Endodermal cell (in vitro differentiated cells): Measurements from ENCODE around the gene DCLRE1B. TPM values are rescaled to one million over a fixed set of nuclear protein-coding genes. Genes with fewer than 3 reads are reported as not detected.

Experiments
- DNase-seq: peaks from one replicate; pipeline ENCODE4 v3.0.0-alpha.2; 2017
- H3K27ac ChIP-seq: 2 replicates; pipeline ENCODE4 v1.5.1; 2013; ENCODE audit warnings: mild to moderate bottlenecking, low read depth, low read length, moderate library complexity
- H3K27me3 ChIP-seq: 2 replicates; pipeline ENCODE4 v1.6.1; 2013; ENCODE audit warnings: mild to moderate bottlenecking, low read length, moderate library complexity; ENCODE audit not compliant: insufficient read depth, control insufficient read depth, poor library complexity, severe bottlenecking
- H3K36me3 ChIP-seq: 2 replicates; pipeline ENCODE4 v1.7.0; 2013; ENCODE audit warnings: mild to moderate bottlenecking, low read length, moderate library complexity; ENCODE audit not compliant: control insufficient read depth, insufficient read depth
- H3K4me1 ChIP-seq: one replicate; pipeline ENCODE4 v1.7.0; 2013; ENCODE audit warnings: low read length; ENCODE audit not compliant: control insufficient read depth, insufficient read depth
- H3K4me3 ChIP-seq: 2 replicates; pipeline ENCODE4 v1.5.1; 2013; ENCODE audit warnings: mild to moderate bottlenecking, low read length, moderate library complexity
- H3K9ac ChIP-seq: 2 replicates; pipeline ENCODE4 v1.6.1; 2013; ENCODE audit warnings: mild to moderate bottlenecking, low read length, moderate library complexity; ENCODE audit not compliant: poor library complexity, severe bottlenecking; ENCODE audit errors: extremely low read depth
- H3K9me3 ChIP-seq: 2 replicates; pipeline ENCODE4 v1.6.1; 2013; ENCODE audit warnings: mild to moderate bottlenecking, low read length, moderate library complexity; ENCODE audit not compliant: control insufficient read depth
- H3K27ac Mint-ChIP-seq: 2 replicates; pipeline ENCODE4 v1.8.0; 2020; ENCODE audit warnings: mixed read lengths
- H3K27me3 Mint-ChIP-seq: 2 replicates; pipeline ENCODE4 v1.8.0; 2021; ENCODE audit warnings: mild to moderate bottlenecking, mixed read lengths; ENCODE audit not compliant: insufficient read depth
- H3K36me3 Mint-ChIP-seq: 2 replicates; pipeline ENCODE4 v1.8.0; 2020; ENCODE audit warnings: low read depth, mixed read lengths
- H3K4me1 Mint-ChIP-seq: 2 replicates; pipeline ENCODE4 v1.8.0; 2020; ENCODE audit warnings: mixed read lengths
- H3K4me3 Mint-ChIP-seq: 2 replicates; pipeline ENCODE4 v1.8.0; 2020; ENCODE audit warnings: mild to moderate bottlenecking, moderate library complexity, mixed read lengths
- H3K9me3 Mint-ChIP-seq: 2 replicates; pipeline ENCODE4 v1.8.0; 2020; ENCODE audit warnings: mild to moderate bottlenecking, mixed read lengths
- WGBS, 2 experiments: methylation state at CpG; one replicate each; pipeline versions ENCODE4 v1.1.5 to v1.1.7; 2013; ENCODE audit warnings: missing lambda C conversion rate in 2 of 2, mixed read lengths in 1 of 2; ENCODE audit not compliant: insufficient coverage in 1 of 2, insufficient read length in 1 of 2; 5-methylcytosine and 5-hydroxymethylcytosine counted together
- long read RNA-seq, 4 experiments: library from polyadenylated mRNA in 2 of 4; library from RNA in 1 of 4; library from capped mRNA in 1 of 4; stranded (forward) in 3 of 4; unstranded in 1 of 4; transcript quantifications; one replicate each; pipeline ENCODE4 v2.0.0, GENCODE V29; 2020 to 2021; ENCODE audit warnings: inconsistent platforms in 1 of 4
- polyA plus RNA-seq, 2 experiments: library from polyadenylated mRNA; stranded (reverse); fragments of 50-300 nt; gene quantifications; one replicate each; pipeline ENCODE4 v1.2.3, GENCODE V29; 2013
- total RNA-seq, 2 donors: library from RNA; stranded (reverse); fragmentation: NEBNext Ultra II Directional in 1 of 2; extraction: Animal tissue kit (Norgen Biotek cat#: 25700) in 1 of 2; gene quantifications; 2 replicates in 1 of 2; 3 replicates in 1 of 2; pipeline ENCODE4 v1.2.1, GENCODE V29; 2021
- TF ChIP-seq, protein P1 (sequence below): fragments of 200-600 bp; sonication (generic); conservative IDR thresholded peaks from 2 replicates; pipeline ENCODE4 v1.5.0; 2021; ENCODE audit warnings: antibody characterized with exemption, mild to moderate bottlenecking

DCLRE1B gene
- total RNA-seq: 10 to 100 TPM in 1 of 2 donors, 1 to 10 TPM in 1; 7.4 to 11.0 TPM
- polyA plus RNA-seq (2013, experiment 1 of 2): 12.7 TPM
- 12.8 TPM for polyA plus RNA-seq (2013, experiment 2 of 2)
- long read RNA-seq, experiment 1, transcript DCLRE1B-203 (3 exons, 1,960 nt): major isoform, 5 of 8 reads
- long read RNA-seq, experiment 1, partial matches to known transcripts: 0 of 8 reads
- long read RNA-seq, experiment 1, other reads (novel, unspliced or antisense): 2 of 8 reads
- long read RNA-seq, experiment 2, transcript DCLRE1B-201 (4 exons, 3,940 nt): major isoform, 6 of 14 reads
- long read RNA-seq, experiment 2, partial matches to known transcripts: 2 of 14 reads
- long read RNA-seq, experiment 2, other reads (novel, unspliced or antisense): 3 of 14 reads
- long read RNA-seq, experiment 3, transcript DCLRE1B-201 (4 exons, 3,940 nt): major isoform, 37 of 63 reads
- long read RNA-seq, experiment 3, transcript DCLRE1B-203 (3 exons, 1,960 nt): minor isoform, 19 of 63 reads
- long read RNA-seq, experiment 3, partial matches to known transcripts: 1 of 63 reads
- long read RNA-seq, experiment 3, other reads (novel, unspliced or antisense): 4 of 63 reads
- long read RNA-seq, experiment 4, transcript DCLRE1B-203 (3 exons, 1,960 nt): minor isoform, 6 of 23 reads
- long read RNA-seq, experiment 4, transcript DCLRE1B-201 (4 exons, 3,940 nt): major isoform, 9 of 23 reads
- long read RNA-seq, experiment 4, partial matches to known transcripts: 7 of 23 reads
- long read RNA-seq, experiment 4, other reads (novel, unspliced or antisense): 1 of 23 reads

DNA sequence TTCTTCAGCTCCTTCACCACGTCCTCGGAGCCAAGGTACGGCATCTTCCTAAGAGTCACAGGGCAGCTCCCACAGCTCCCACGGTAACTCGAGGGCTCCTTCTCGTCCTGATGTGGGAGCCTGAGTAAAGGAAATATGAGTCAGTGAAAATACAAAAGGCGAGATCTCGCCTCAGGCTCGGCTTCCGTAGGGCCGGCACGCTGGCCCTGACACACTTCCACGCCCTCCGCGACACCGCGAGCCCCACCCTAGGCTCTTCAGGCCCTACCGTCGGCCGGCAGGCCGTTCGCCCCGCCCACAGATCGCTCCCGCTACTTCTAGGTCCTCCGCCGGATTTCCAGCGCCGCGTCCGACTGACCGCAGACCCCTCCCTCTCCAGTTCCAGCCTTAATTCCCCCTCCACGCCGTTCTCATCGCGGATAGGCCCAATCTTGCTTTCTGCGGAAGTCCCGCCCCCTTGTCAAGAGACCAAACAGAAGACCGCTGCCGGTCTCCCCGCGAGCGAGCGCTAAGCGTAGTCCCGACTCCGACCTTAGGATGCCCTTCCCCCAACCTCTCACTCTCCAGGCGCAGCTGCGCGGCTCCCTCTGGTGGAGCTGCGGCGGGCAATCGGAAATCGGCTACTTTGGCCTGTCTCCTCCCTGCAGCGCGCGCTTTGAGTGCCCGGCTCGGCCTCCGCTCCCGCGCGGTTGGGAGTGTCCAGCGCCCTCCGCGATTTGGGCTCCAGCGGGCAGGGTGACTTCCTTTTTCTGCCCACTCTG is at the start of gene DCLRE1B, which contains the start of gene AP4B1:
Gene DCLRE1B, plus strand, starts transcription at position 653 of the 761 bp plus-strand sequence. CDS start 261 bp downstream, outside the sequence.
Gene AP4B1, minus strand, starts transcription at position 126 of the 761 bp plus-strand sequence. Its CDS starts 82 bp downstream, at position 44.
- no peaks in the 10 kb centered on the region for H3K9me3 Mint-ChIP-seq
- peaks cover 8% of the 10 kb centered on the region for H3K4me1 Mint-ChIP-seq
- H3K36me3 ChIP-seq: peaks cover 27% of the 10 kb centered on the region
- peak; percentile 99 for DNase-seq
- peak within 1 kb of the TSS; percentile 74 for H3K27ac ChIP-seq
- TF ChIP-seq, protein P1, sequence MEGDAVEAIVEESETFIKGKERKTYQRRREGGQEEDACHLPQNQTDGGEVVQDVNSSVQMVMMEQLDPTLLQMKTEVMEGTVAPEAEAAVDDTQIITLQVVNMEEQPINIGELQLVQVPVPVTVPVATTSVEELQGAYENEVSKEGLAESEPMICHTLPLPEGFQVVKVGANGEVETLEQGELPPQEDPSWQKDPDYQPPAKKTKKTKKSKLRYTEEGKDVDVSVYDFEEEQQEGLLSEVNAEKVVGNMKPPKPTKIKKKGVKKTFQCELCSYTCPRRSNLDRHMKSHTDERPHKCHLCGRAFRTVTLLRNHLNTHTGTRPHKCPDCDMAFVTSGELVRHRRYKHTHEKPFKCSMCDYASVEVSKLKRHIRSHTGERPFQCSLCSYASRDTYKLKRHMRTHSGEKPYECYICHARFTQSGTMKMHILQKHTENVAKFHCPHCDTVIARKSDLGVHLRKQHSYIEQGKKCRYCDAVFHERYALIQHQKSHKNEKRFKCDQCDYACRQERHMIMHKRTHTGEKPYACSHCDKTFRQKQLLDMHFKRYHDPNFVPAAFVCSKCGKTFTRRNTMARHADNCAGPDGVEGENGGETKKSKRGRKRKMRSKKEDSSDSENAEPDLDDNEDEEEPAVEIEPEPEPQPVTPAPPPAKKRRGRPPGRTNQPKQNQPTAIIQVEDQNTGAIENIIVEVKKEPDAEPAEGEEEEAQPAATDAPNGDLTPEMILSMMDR: peak; percentile 64
- WGBS, 2 experiments: 0 to 1% methylated on average over 14 to 67 of the region's 67 CpGs
- H3K4me3 ChIP-seq: peak within 1 kb of the TSS; percentile 95
- H3K4me1 ChIP-seq: no peaks in the 10 kb centered on the region
- no peaks in the 10 kb centered on the region for H3K9me3 ChIP-seq
- no peaks in the 10 kb centered on the region for H3K27me3 ChIP-seq
- H3K36me3 Mint-ChIP-seq: peaks cover 15% of the 10 kb centered on the region
- H3K27me3 Mint-ChIP-seq: no peaks in the 10 kb centered on the region
- H3K9ac ChIP-seq: peak within 1 kb of the TSS; percentile 85
- H3K4me3 Mint-ChIP-seq: peak within 1 kb of the TSS; percentile 97
- H3K27ac Mint-ChIP-seq: peak within 1 kb of the TSS; percentile 94

GRCh38 chr1:113855630-113856400 is 49.3 kb upstream of the DCLRE1B start:
- no peaks in the 10 kb centered on the region for H3K36me3 Mint-ChIP-seq
- TF ChIP-seq, protein P1: no peak
- Histone ChIP-seq H3K9me3 (no peaks in the 10 kb centered on the region), H3K27ac (no peak overlapping the region), H3K4me3 (no peak overlapping the region), H3K4me1 (no peaks in the 10 kb centered on the region), H3K27me3 (no peaks in the 10 kb centered on the region), H3K36me3 (no peaks in the 10 kb centered on the region), H3K9ac (no peak overlapping the region)
- H3K27ac Mint-ChIP-seq: no peak overlapping the region
- H3K4me3 Mint-ChIP-seq: no peak overlapping the region
- H3K4me1 Mint-ChIP-seq: no peaks in the 10 kb centered on the region
- no peaks in the 10 kb centered on the region for H3K27me3 Mint-ChIP-seq
- no peaks in the 10 kb centered on the region for H3K9me3 Mint-ChIP-seq
- 95% methylated on average over 4 of the region's 4 CpGs; no CpG with 5 or more reads in 1 of the 2 experiments for WGBS, 2 experiments
- DNase-seq: no peak
